K562 (cell line): ENCODE results near the gene TENT4B. TPM values are rescaled to one million over a fixed set of nuclear protein-coding genes. Genes with fewer than 3 reads are reported as not detected.

Source experiments
- ARNT ChIP-seq, 2 experiments: fragments of 450-650 bp; IDR thresholded peaks; 2 replicates each; pipeline ENCODE4 v1.6.1; 2016; ENCODE audit warnings: mild to moderate bottlenecking in 1 of 2
- CHD2 ChIP-seq: IDR thresholded peaks from 2 replicates; pipeline ENCODE4 v1.6.1; 2011; ENCODE audit warnings: low read depth, low read length
- EP300 ChIP-seq: IDR thresholded peaks from 2 replicates; pipeline ENCODE4 v1.6.1; 2012; ENCODE audit warnings: low read length, improper control_type of control experiment
- EP400 ChIP-seq: fragments of 450-650 bp; IDR thresholded peaks from 2 replicates; pipeline ENCODE4 v1.6.1; 2017; ENCODE audit warnings: antibody characterized with exemption, mild to moderate bottlenecking, moderate library complexity
- GTF3C2 ChIP-seq: IDR thresholded peaks from 3 replicates; pipeline ENCODE4 v1.6.1; 2011; ENCODE audit warnings: borderline replicate concordance, mild to moderate bottlenecking, moderate library complexity; ENCODE audit not compliant: insufficient read length; ENCODE audit errors: extremely low read depth
- HDAC2 ChIP-seq: fragments of 450-650 bp; IDR thresholded peaks from 2 replicates; pipeline ENCODE4 v1.6.1; 2016; ENCODE audit warnings: mild to moderate bottlenecking
- LCOR ChIP-seq: sonication (generic); formaldehyde crosslinking; IDR thresholded peaks from 2 replicates; pipeline ENCODE4 v1.8.0; 2022; ENCODE audit warnings: mild to moderate bottlenecking, missing genetic modification reagents
- MCM5 ChIP-seq: fragments of 450-650 bp; IDR thresholded peaks from 2 replicates; pipeline ENCODE4 v1.6.1; 2016; ENCODE audit warnings: low read depth
- MIER1 ChIP-seq: fragments of 450-650 bp; IDR thresholded peaks from 2 replicates; pipeline ENCODE4 v1.6.1; 2016; ENCODE audit warnings: antibody characterized with exemption, mild to moderate bottlenecking, low read depth
- MLLT1 ChIP-seq, 2 experiments: fragments of 450-650 bp; IDR thresholded peaks; 2 replicates each; pipeline ENCODE4 v1.6.1; 2016
- MTA2 ChIP-seq: fragments of 450-650 bp; IDR thresholded peaks from 2 replicates; pipeline ENCODE4 v1.6.1; 2016; ENCODE audit warnings: low read depth
- NEUROD1 ChIP-seq: fragments of 150-350 bp; IDR thresholded peaks from 2 replicates; pipeline ENCODE4 v1.6.1; 2014; ENCODE audit warnings: borderline replicate concordance, low read length, low read depth; ENCODE audit not compliant: partially characterized antibody
- PRMT5 ChIP-seq: sonication (generic); formaldehyde crosslinking; IDR thresholded peaks from 2 replicates; pipeline ENCODE4 v1.5.0; 2020; ENCODE audit warnings: missing genetic modification reagents
- SREBF1 ChIP-seq: fragments of 150-350 bp; IDR thresholded peaks from 2 replicates; pipeline ENCODE4 v1.6.1; 2014; ENCODE audit warnings: antibody characterized with exemption, low read depth, low read length, borderline replicate concordance
- TEAD1 ChIP-seq, 2 experiments: fragments of 450-650 bp in 1 of 2; sonication (generic) in 1 of 2; formaldehyde crosslinking; IDR thresholded peaks; 2 replicates each; pipeline versions ENCODE4 v1.4.0 to v1.8.0; 2020 to 2022; ENCODE audit warnings: mild to moderate bottlenecking in 2 of 2, missing genetic modification reagents in 1 of 2
- USF2 ChIP-seq: sonication (generic); formaldehyde crosslinking; IDR thresholded peaks from 2 replicates; pipeline ENCODE4 v1.5.0; 2020; ENCODE audit warnings: missing genetic modification reagents
- ZBTB9 ChIP-seq: fragments of 450-650 bp; formaldehyde crosslinking; IDR thresholded peaks from 2 replicates; pipeline ENCODE4 v1.4.0; 2020; ENCODE audit warnings: mild to moderate bottlenecking, moderate library complexity
- ZNF224 ChIP-seq: sonication (generic); formaldehyde crosslinking; IDR thresholded peaks from 2 replicates; pipeline ENCODE4 v1.8.0; 2022; ENCODE audit warnings: mild to moderate bottlenecking, missing genetic modification reagents
- polyA plus RNA-seq, 8 experiments: library from polyadenylated mRNA; depleted of rRNA in 4 of 8; stranded (reverse) in 5 of 8; unstranded in 3 of 8; fragments of >200 nt; fragmentation: Nextera tagmentation in 2 of 8; fragmentation: Illumina TruSeq in 1 of 8; extraction: Ambion mirVana in 2 of 8; extraction: Trizol in 1 of 8; gene quantifications; 2 replicates each; pipeline versions ENCODE4 v1.2.1 to v1.2.3, GENCODE V29; 2011 to 2014; ENCODE audit warnings: inconsistent platforms in 1 of 8, missing spikeins in 1 of 8
- total RNA-seq, 7 experiments: library from RNA; depleted of rRNA in 6 of 7; stranded (reverse); fragments of >200 nt in 6 of 7; fragmentation: Illumina TruSeq in 2 of 7; extraction: Trizol in 2 of 7; gene quantifications; 2 replicates each; pipeline versions ENCODE4 v1.2.1 to v1.2.3, GENCODE V29; 2011 to 2021; ENCODE audit warnings: low replicate concordance in 1 of 7

The TENT4B gene
- total and polyA plus RNA-seq, 9 of the 15 experiments (the other 6 are each of a cell fraction or from before 2014, with no cell fraction given), result 5.2 to 8.4 (median 7.0) TPM

GRCh38 chr16:50263060-50263909 is 110.2 kb downstream of the TENT4B start (continued):
- TF ChIP-seq GTF3C2, result no peak
- peak in 1 of 2 experiments; percentile 59; a peak in 1 of 4 replicates for TF ChIP-seq TEAD1 (CRISPR knock-in tag; IDR thresholded peaks at IDR 0.05)
- peak; percentile 57 for TF ChIP-seq EP400
- no peak for TF ChIP-seq USF2 (CRISPR knock-in tag)
- TF ChIP-seq SREBF1, result no peak
- TF ChIP-seq PRMT5, result no peak
- peak; percentile 40; the same call in 1 of the 2 replicates for TF ChIP-seq MIER1
- TF ChIP-seq MCM5, result no peak
- TF ChIP-seq ARNT (IDR thresholded peaks at IDR 0.05), result no peak
- peak; percentile 56; the same call in 1 of the 2 replicates for TF ChIP-seq MTA2
- TF ChIP-seq EP300, result peak; percentile 83; the same call in 1 of the 2 replicates
- peak; percentile 33 for TF ChIP-seq NEUROD1
- no peak for TF ChIP-seq ZNF224 (CRISPR knock-in tag)
- no peak for TF ChIP-seq CHD2
- no peak for TF ChIP-seq MLLT1 (IDR thresholded peaks at IDR 0.05)
- TF ChIP-seq ZBTB9 (CRISPR knock-in tag), result no peak
- TF ChIP-seq LCOR (CRISPR knock-in tag), result no peak
- TF ChIP-seq HDAC2, result peak; percentile 29; the same call in 1 of the 2 replicates
